ENCODE data around the gene POLDIP3. TPM values are rescaled to one million over a fixed set of nuclear protein-coding genes. Genes with fewer than 3 reads are reported as not detected.
A peak's percentile ranks its signal among the peaks of the same experiment; 100 is the strongest.
"Not testable (repeated sequence)": the region's sequence is repeated elsewhere in the genome, so short reads cannot be mapped to it uniquely, and the experiment has no call there.

The POLDIP3 gene
- total and polyA plus RNA-seq, 3 experiments from 2014 or later, result 78.0 to 82.8 (median 80.0) TPM

GRCh38 chr22:42575996-42576574 lies 38.6 kb downstream of the POLDIP3 start:
- CTCF ChIA-PET; H3K27me3 ChIP-seq (ENCODE audit: insufficient read depth, low read length, poor library complexity, severe bottlenecking): not testable (repeated sequence)

GRCh38 chr22:42574468-42574867 lies 40.2 kb downstream of the POLDIP3 start:
- DNase-seq, result peak in 1 of 5 donors; percentile 26
- H3K27ac ChIP-seq (ENCODE audit: low read depth, low read length); H3K9me3 Mint-ChIP-seq; CTCF ChIA-PET; H3K27ac Mint-ChIP-seq; H3K27me3 Mint-ChIP-seq; H3K4me1 Mint-ChIP-seq; H3K4me3 ChIP-seq (ENCODE audit: low read length); H3K27me3 ChIP-seq (ENCODE audit: insufficient read depth, low read length, poor library complexity, severe bottlenecking); H3K4me1 ChIP-seq (ENCODE audit: insufficient read depth, low read length); H3K4me3 Mint-ChIP-seq; POLR2A ChIA-PET; H3K9me3 ChIP-seq (ENCODE audit: low read length): not testable (repeated sequence)
- H3K36me3 ChIP-seq (ENCODE audit: insufficient read depth, low read length), result peaks cover 17% of the 10 kb centered on the region
- H3K36me3 Mint-ChIP-seq, result peaks cover 0 to 58% (median 1%) of the 10 kb centered on the region in 3 donors

More at GRCh38 chr22:42575996-42576574, 38.6 kb downstream of the POLDIP3 start:
- H3K27ac ChIP-seq (ENCODE audit: low read depth, low read length); H3K9me3 ChIP-seq (ENCODE audit: low read length); DNase-seq; H3K27ac Mint-ChIP-seq; H3K4me1 Mint-ChIP-seq; POLR2A ChIA-PET; H3K4me1 ChIP-seq (ENCODE audit: insufficient read depth, low read length); H3K4me3 ChIP-seq (ENCODE audit: low read length); H3K9me3 Mint-ChIP-seq; H3K4me3 Mint-ChIP-seq; H3K27me3 Mint-ChIP-seq: not testable (repeated sequence)
- peaks cover 0 to 51% (median 1%) of the 10 kb centered on the region in 3 donors for H3K36me3 Mint-ChIP-seq
- H3K36me3 ChIP-seq (ENCODE audit: insufficient read depth, low read length), result peaks cover 17% of the 10 kb centered on the region

- POLR2A ChIA-PET, H3K27me3 Mint-ChIP-seq: not testable (repeated sequence)
These were observed 40.6 kb downstream of the POLDIP3 start for GRCh38 chr22:42574046-42574445.

GRCh38 chr22:42571068-42571467 lies 43.6 kb downstream of the POLDIP3 start:
- H3K9me3 Mint-ChIP-seq; H3K36me3 ChIP-seq (ENCODE audit: insufficient read depth, low read length); H3K9me3 ChIP-seq (ENCODE audit: low read length); H3K27me3 ChIP-seq (ENCODE audit: insufficient read depth, low read length, poor library complexity, severe bottlenecking); CTCF ChIA-PET; DNase-seq; H3K4me3 Mint-ChIP-seq; H3K27me3 Mint-ChIP-seq; H3K27ac ChIP-seq (ENCODE audit: low read depth, low read length); H3K27ac Mint-ChIP-seq; H3K4me3 ChIP-seq (ENCODE audit: low read length); POLR2A ChIA-PET; H3K4me1 Mint-ChIP-seq; H3K4me1 ChIP-seq (ENCODE audit: insufficient read depth, low read length): not testable (repeated sequence)
- peaks cover 0 to 38% (median 1%) of the 10 kb centered on the region in 3 donors for H3K36me3 Mint-ChIP-seq

More at GRCh38 chr22:42574046-42574445, 40.6 kb downstream of the POLDIP3 start:
- H3K27ac Mint-ChIP-seq; H3K4me3 ChIP-seq (ENCODE audit: low read length); H3K9me3 Mint-ChIP-seq; H3K4me3 Mint-ChIP-seq; CTCF ChIA-PET; DNase-seq; H3K27ac ChIP-seq (ENCODE audit: low read depth, low read length); H3K9me3 ChIP-seq (ENCODE audit: low read length); H3K4me1 Mint-ChIP-seq; H3K27me3 ChIP-seq (ENCODE audit: insufficient read depth, low read length, poor library complexity, severe bottlenecking); H3K4me1 ChIP-seq (ENCODE audit: insufficient read depth, low read length): not testable (repeated sequence)
- H3K36me3 Mint-ChIP-seq, result peaks cover 0 to 57% (median 1%) of the 10 kb centered on the region in 3 donors
- H3K36me3 ChIP-seq (ENCODE audit: insufficient read depth, low read length), result peaks cover 17% of the 10 kb centered on the region

- Mint-ChIP-seq H3K36me3 (peaks cover 0 to 37% (median 1%) of the 10 kb centered on the region in 3 donors), H3K4me3 (peak overlapping the region in 1 of 7 donors; percentile 32), H3K27ac (peak overlapping the region in 2 of 8 donors; percentile 27 to 47)
- H3K36me3 ChIP-seq (ENCODE audit: insufficient read depth, low read length); H3K27ac ChIP-seq (ENCODE audit: low read depth, low read length); H3K4me1 Mint-ChIP-seq; H3K9me3 Mint-ChIP-seq; H3K27me3 Mint-ChIP-seq; H3K4me3 ChIP-seq (ENCODE audit: low read length); POLR2A ChIA-PET; H3K4me1 ChIP-seq (ENCODE audit: insufficient read depth, low read length); H3K9me3 ChIP-seq (ENCODE audit: low read length); CTCF ChIA-PET; DNase-seq; H3K27me3 ChIP-seq (ENCODE audit: insufficient read depth, low read length, poor library complexity, severe bottlenecking): not testable (repeated sequence)
These were observed 44.1 kb downstream of the POLDIP3 start for GRCh38 chr22:42570580-42570979.

- CTCF ChIA-PET; H3K9me3 ChIP-seq (ENCODE audit: low read length); H3K27me3 ChIP-seq (ENCODE audit: insufficient read depth, low read length, poor library complexity, severe bottlenecking); H3K27ac Mint-ChIP-seq; H3K9me3 Mint-ChIP-seq; H3K36me3 ChIP-seq (ENCODE audit: insufficient read depth, low read length); H3K27me3 Mint-ChIP-seq; H3K4me3 ChIP-seq (ENCODE audit: low read length); H3K27ac ChIP-seq (ENCODE audit: low read depth, low read length); H3K4me3 Mint-ChIP-seq; H3K4me1 ChIP-seq (ENCODE audit: insufficient read depth, low read length); POLR2A ChIA-PET; H3K4me1 Mint-ChIP-seq; DNase-seq: not testable (repeated sequence)
- H3K36me3 Mint-ChIP-seq, result peaks cover 0 to 25% (median 1%) of the 10 kb centered on the region in 3 donors
These were observed 46.7 kb downstream of the POLDIP3 start for GRCh38 chr22:42567950-42568349.

GRCh38 chr22:42565956-42566355 lies 48.7 kb downstream of the POLDIP3 start:
- CTCF ChIA-PET, result no interaction called here
- H3K4me1 ChIP-seq (ENCODE audit: insufficient read depth, low read length), result no peaks in the 10 kb centered on the region
- Mint-ChIP-seq H3K27me3 (no peaks in the 10 kb centered on the region), H3K27ac (no peak overlapping the region), H3K36me3 (peaks cover 0 to 9% (median 0%) of the 10 kb centered on the region in 3 donors), H3K9me3 (no peaks in the 10 kb centered on the region), H3K4me1 (peaks cover 0 to under 1% (median 0%) of the 10 kb centered on the region in 3 donors), H3K4me3 (no peak overlapping the region)
- POLR2A ChIA-PET, result no interaction called here
- DNase-seq, result no peak
- H3K27ac ChIP-seq (ENCODE audit: low read depth, low read length), result no peak overlapping the region
- no peaks in the 10 kb centered on the region for H3K36me3 ChIP-seq (ENCODE audit: insufficient read depth, low read length)
- no peak overlapping the region for H3K4me3 ChIP-seq (ENCODE audit: low read length)
- no peaks in the 10 kb centered on the region for H3K9me3 ChIP-seq (ENCODE audit: low read length)
- no peaks in the 10 kb centered on the region for H3K27me3 ChIP-seq (ENCODE audit: insufficient read depth, low read length, poor library complexity, severe bottlenecking)

GRCh38 chr22:42564699-42565098 lies 50.0 kb downstream of the POLDIP3 start:
- DNase-seq, result no peak
- no peaks in the 10 kb centered on the region for H3K4me1 ChIP-seq (ENCODE audit: insufficient read depth, low read length)
- no peaks in the 10 kb centered on the region for H3K36me3 ChIP-seq (ENCODE audit: insufficient read depth, low read length)
- no peak overlapping the region for H3K27ac ChIP-seq (ENCODE audit: low read depth, low read length)
- CTCF ChIA-PET, result no interaction called here
- H3K4me3 ChIP-seq (ENCODE audit: low read length), result no peak overlapping the region
- Mint-ChIP-seq H3K4me3 (no peak overlapping the region), H3K36me3 (peaks cover 0 to 1% (median 0%) of the 10 kb centered on the region in 3 donors), H3K27ac (no peak overlapping the region), H3K4me1 (peaks cover 0 to 2% (median 0%) of the 10 kb centered on the region in 3 donors), H3K27me3 (no peaks in the 10 kb centered on the region), H3K9me3 (no peaks in the 10 kb centered on the region)
- H3K9me3 ChIP-seq (ENCODE audit: low read length), result no peaks in the 10 kb centered on the region
- no peaks in the 10 kb centered on the region for H3K27me3 ChIP-seq (ENCODE audit: insufficient read depth, low read length, poor library complexity, severe bottlenecking)
- POLR2A ChIA-PET, result no interaction called here

- H3K4me3 Mint-ChIP-seq; H3K27ac ChIP-seq (ENCODE audit: low read depth, low read length); POLR2A ChIA-PET; DNase-seq; H3K27me3 Mint-ChIP-seq; H3K36me3 Mint-ChIP-seq; H3K9me3 ChIP-seq (ENCODE audit: low read length); CTCF ChIA-PET; H3K36me3 ChIP-seq (ENCODE audit: insufficient read depth, low read length); H3K27ac Mint-ChIP-seq; H3K9me3 Mint-ChIP-seq; H3K4me3 ChIP-seq (ENCODE audit: low read length); H3K4me1 ChIP-seq (ENCODE audit: insufficient read depth, low read length); H3K4me1 Mint-ChIP-seq; H3K27me3 ChIP-seq (ENCODE audit: insufficient read depth, low read length, poor library complexity, severe bottlenecking): not testable (repeated sequence)
These were observed 50.7 kb downstream of the POLDIP3 start for GRCh38 chr22:42563943-42564342.

Measured in CD8-positive, alpha-beta memory T cell (primary cell).